ENCODE measurements around the gene RAB30.

RAB30 gene

DNA sequence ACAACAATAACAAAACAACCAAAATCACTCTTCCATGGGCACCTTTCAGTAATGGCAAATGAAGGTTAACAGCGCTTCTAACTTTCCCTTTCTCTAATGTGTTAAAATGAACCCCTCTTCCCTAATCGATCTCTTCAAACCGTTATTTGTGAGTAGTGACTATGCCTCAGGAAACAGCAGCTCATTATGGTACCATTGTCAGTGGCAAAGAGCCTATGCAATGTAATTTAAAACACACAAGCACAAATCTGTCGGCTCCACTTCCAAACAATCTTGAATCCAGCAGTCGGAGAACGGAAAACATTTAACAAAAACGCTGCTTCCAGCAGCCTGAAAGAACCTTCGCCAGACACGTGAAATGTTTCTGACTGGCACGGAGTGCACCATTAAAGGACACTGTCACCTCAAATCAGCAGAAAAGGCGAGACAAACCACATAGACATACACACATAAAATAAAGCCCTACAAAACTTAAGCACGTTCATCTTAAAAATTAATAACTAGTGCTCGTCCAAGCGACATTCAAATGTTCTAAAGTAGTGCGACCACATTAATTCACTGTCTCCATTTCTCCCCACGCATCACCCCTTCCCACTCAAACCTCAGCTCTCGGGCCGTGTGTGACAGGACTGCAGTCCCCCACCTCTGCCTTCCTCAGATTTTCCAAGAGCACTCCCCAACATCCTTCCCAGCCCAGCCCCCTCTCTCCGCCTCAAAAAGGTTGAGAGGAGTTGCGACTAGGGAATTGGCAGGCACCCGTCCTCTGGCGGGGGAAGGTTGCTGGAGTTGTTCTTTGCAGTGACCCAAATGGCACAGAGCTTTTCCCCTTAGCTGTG lies 748 bp downstream of the RAB30 start:
- no peak for DNase-seq (ENCODE audit: low spot score)

DNA sequence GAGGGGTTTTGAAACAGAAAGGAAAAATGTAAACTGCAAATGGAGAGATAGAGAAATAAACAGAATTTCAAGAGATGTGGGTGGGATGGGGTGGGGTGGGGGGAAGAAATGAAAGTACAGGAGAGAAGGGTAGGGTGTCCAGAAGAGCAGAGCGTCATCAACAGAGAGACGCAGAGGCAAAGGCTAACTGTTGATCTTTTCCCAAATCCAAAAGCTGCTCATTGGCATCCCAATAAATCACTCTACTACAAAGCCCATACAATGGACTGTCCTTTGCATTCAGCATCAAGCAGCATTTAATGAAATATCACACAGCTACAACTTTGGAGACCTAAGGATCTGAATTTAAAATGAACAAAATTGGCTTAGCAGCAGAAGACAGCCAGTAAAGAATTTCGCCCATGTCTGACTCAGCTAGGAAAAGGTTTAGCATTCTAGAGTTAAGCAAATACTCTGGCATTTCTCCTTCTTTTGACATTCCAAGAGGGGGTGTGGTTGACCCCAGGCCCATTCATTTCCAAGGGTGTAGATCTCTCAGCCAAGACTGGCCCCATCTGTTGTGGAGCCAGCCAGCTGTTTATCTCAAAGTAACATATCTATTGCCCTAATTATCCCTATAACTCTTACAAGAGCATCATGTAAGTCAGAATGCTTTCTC lies 1.5 kb downstream of the RAB30 start:
- DNase-seq (ENCODE audit: low spot score): no peak

DNA sequence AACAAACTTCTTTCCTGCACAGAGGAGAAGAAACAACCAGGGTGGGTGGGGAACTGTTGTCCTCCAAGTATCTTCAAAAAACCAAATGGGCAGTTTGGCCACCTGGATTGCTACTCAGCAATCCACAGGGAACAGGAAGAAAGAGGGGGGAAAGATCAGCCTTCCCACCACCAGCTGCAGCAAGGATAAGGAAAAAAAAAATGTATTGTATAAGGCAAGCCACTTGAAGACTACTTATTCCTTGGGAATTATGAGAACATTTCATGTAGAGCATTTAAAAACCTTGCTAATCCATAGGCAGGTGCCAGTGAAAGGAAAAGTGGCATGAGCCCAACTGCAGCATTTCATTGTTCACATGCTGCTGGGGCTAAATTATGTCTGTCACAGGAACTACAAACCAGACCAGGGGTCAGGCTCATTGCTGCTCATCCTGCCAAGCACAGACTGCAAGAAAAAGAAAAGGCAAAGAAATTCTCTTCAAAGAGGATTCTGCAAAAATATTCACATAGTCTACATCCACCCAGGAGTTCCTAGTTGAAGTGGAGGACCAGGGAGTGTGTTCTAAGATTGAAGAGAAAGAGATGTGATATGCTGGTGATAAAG lies 2.2 kb downstream of the RAB30 start:
- no peak for DNase-seq (ENCODE audit: low spot score)

DNA sequence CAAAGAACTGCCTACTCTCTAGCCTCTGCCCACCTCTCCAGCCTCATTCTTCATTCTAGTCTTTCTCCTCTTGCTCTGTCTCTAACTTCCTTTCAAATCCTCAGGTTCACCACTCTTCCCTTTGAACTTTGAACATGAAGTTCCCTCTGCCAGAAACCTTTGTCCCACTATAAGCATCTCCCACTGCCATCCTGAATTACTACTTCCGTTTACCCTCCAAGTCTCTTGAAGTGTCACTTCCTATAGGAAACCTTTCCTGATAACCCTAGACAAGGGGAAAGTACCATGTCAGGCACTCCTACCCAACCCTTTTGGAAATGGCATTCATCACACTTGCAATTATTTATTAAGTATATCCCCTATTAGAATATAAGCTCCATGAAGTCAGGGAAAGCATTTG lies 3.1 kb downstream of the RAB30 start:
- no peak for DNase-seq (ENCODE audit: low spot score)

DNA sequence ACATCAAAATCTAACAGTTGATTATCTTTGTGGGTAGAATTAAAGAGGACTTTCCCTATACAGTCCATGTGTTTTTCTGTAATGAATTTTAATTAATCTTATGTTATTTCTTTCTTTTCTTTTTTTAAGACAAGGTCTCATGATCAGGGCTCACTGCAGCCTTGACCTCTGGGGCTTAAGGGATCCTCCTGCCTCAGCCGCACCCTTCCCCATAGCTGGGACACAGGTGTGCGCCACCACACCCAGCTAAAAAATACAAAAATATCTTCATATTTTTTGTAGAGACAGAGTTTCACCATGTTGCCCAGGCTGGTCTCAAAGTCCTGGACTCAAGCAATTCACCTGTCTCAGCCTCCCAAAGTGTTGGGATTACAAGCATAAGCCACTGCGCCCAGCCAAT lies 7.7 kb downstream of the RAB30 start:
- DNase-seq (ENCODE audit: low spot score): no peak

DNA sequence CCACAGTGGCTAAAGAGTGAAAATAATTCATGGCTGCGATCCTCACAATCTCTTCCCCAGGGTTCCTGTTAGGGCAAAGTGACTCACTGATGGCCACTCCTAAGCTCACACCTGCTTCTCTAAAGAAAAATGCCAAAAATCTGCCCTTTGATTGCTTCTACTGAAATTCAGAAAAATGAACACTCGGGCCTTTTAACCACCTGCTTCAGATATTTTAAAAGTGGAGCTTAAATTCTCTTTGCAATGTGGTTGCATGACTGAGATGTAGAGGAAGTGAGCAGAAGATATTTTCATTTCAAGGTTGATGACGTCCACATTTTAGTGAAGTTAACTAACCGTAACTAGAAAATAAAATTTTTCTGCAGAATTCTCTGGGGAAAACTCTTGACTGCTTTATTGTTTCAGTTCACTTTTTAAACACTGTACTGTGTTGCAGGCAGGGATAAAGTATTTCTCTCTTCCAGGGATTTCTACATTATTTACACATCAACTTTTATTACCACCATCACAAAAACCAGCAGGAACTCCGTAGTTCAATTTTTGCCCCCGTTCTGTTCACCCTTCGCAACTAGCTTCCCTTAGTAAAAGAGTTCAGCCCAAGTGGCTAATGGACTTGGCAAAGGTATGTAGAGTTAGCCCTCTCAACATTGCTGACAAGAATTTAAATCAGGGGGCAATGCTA lies 8.5 kb downstream of the RAB30 start:
- no peak for DNase-seq (ENCODE audit: low spot score)

DNA sequence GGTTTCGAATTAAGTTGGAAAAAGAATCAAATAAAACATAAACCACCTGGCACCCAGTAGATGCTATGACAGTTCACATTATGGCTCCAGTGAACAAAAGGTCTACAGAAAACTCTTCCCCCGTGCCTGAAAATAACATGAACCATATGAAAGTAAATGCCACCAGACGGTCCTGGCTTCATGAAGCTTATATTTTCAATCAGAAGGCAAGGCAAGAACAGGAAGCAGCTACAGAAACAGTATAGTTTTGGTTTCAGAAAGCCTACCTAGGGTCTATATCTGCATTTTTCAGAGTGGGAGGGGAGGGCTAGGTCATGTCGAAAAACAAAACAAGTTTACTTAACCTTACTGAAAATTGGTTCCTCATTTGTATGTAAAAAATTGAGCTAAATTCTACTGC lies 9.8 kb downstream of the RAB30 start:
- no peak for DNase-seq (ENCODE audit: low spot score)

DNA sequence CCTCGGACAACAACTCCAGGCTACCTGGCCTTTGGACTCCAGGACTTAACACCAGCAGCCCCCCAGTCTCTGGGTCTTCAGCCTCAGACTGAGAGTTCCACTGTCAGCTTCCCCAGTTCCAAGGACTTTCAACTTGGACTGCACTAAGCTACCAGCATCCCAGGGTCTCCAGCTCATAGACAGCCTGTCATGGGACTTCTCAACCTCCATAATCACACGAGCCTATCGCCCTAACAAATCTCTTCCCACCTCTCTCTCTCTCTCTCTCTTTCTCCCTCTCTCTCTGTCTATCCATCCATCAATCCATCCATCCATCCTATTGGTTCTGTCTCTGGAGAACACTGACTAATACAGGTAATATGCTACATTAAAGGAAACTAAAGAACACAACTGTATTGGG lies 10.7 kb downstream of the RAB30 start:
- DNase-seq (ENCODE audit: low spot score): no peak

DNA sequence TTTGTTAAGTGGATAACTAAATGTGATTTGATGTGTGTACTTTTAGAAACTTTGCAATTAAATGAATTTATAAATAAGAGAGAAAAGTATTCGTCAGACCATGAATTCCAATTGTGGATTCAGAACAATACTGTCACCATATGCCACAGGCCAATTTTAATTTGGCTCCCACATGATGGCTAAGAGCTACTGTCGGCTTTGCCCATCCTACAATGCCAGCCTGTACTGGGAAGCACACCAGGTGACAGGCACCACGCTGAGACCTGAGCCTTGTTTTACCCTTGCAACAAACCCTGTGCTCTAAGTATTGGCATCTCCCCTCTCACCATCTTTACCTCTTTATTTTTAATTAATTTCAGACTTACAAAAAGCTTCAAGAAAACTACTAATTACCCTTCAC lies 14.0 kb downstream of the RAB30 start:
- no peak for DNase-seq (ENCODE audit: low spot score)

DNA sequence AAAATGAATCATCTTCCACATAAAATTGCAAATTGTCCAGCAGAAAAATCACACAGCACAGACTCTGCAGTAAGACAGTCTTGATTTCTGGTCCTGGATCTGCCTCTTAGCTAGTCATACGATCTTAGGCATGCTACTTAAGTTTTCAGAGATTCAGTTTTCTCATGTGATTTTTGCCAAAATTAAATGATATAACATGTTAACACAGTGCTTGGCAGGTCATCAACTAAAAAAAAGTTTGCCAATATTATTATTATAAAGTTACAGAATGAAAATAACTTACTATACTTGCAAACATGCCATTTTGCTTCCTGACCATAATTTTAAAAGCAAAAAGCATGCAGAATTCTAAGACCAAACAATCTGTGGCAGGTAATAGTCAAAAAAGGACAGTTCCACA lies 15.1 kb downstream of the RAB30 start:
- no peak for DNase-seq (ENCODE audit: low spot score)

DNA sequence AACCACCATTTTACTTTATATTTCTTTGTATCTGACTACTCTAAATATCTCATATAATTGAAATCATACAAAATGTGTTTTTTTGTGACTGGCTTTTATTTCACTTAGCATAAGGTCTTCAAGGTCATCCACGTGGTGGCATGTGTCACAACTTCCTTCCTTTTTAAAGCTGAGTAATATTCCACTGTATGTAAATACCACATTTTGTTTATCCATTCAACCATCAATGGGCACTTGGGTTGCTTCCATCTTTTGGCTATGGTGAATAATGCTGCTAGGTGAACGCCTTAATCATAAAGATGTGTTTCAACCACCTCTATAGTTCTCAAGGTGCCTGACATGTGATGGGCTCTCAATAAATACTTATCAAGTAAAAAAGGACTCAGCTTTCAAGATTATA lies 15.5 kb downstream of the RAB30 start:
- DNase-seq (ENCODE audit: low spot score): no peak

DNA sequence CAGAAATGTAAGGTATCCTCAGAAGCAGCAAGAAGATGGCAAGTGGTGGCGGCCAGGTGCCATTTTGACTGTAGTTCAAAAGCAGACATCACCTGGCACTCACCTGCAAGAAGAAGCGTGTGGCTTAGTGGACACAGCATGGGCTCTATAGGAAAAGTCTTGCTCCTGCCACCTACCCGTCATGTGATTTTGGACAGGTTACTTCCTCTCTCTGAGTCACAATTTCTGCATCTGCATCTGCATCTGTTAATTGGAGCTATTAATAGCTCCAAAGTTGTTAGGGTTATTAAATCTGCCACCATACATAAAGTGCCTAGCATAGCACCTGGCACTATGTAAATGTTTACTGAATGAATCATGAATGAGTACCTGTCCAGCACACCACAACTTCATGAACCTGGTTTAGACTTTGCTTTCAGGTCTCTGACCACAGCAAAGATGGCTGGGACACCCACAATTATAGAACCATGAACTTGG lies 16.8 kb downstream of the RAB30 start:
- DNase-seq (ENCODE audit: low spot score): no peak

DNA sequence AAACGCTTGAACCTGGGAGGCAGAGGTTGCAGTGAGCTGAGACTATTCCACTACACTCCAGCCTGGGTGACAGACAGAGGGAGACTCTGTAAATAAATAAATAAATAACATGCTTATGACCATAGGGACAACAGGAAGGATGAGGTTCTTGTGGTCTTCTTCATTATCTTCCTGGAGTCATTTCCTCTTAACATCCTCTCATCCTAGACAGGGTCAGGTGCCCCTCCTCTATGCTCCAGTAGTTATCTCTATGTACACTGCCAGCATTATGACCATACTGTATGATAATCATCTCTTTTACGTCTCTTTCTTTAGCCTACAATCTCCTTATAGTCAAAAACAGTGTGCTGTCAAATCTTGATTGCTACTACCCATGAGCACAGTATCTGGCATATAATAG lies 17.7 kb downstream of the RAB30 start:
- no peak for DNase-seq (ENCODE audit: low spot score)

DNA sequence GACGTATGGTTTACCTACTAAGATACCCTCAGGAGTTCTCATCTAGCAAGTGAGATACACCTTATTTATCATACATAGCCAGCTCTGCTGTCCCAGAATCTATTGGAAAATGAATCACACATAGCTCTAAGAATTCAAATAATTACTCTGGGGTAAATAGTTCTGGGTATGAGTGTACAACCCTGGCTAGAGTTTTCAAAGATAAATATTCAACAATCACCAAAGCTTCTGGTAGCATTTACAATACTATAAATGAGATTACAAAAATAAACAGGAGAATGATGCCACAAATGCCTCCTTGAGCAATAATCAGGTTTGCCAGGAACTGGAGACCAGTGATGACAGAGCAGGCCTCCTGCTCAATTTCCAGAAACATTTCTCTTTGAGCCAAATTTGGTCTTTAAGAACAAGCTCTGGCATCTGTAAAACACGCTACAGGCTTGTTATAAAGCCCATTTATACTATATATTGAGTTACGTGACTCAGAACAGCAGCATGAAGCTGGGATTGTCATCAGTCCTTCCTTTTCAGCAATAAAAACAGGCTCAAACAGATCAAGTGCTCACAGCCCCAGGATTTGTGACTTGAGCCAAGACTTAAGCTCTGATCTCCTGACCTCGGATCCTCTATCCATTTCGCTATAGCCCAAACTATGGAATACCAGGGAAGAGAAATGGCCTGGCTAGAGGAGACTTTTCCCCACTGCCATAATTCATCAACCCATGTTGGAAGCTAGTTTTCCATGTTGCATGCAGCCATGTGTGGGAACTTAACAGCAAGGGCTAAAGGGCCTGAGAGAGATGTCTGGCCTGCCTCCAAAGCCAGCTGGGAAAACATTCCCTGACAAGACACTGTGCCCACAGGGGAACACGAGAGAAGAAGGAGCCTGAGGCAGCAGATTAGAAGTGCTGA lies 19.7 kb downstream of the RAB30 start:
- no peak for DNase-seq (ENCODE audit: low spot score)

DNA sequence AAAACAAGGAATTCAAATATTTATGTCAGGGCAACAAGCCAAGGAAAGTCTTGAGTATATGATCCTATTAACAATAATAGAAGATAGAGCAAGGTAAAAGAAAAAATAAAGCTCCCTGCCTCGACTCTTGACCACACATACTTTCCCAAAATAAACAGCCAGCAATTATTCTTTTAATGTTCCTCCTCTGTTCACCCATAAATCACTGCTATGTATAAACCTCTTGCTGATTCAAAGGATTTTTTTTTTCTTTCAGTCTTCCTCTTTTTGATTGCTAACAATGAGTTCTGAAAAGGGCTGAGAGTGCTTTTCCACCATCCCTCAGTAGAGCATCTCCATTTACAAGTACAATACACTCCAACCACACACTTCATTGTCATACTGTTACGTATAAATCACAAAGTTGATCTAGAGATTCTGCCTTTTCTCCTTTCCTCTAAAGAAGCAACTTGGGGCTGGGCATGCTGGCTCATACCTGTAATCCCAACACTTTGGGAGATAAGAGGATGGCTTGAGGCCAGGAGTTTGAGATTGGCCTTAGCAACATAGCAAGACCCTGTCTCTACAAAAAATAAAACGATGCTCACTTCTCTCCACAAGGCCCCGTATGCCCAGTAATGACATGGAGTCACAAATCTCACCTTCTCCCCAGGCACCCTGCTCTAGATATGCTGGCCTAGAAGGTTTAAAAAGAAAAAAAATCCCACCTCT lies 24.0 kb downstream of the RAB30 start:
- no peak for DNase-seq (ENCODE audit: low spot score)

DNA sequence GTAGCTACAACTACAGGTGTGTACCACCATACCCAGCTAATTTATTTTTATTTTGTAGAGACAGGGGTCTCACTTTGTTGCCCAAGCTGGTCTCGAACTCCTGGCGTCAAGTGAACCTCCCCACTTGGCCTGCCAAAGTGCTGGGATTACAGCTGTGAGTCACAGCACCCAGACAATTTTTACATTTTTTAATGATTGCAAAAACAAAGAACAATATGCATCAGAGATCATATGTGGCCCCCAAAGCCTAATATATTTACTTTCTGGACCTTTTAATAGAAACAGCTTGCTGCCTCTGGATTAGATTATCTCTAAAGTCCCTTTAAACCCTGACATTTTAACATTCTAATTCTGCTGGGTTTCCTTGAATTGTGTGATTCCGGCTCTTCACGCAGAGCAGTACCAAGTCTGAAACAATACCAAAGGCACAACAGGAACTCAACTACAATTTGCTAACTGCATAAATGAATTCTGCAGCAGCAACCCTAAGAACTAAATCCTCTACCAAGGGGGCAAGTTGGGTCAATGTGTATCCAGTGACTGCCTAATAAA lies 25.0 kb downstream of the RAB30 start:
- DNase-seq (ENCODE audit: low spot score): no peak

DNA sequence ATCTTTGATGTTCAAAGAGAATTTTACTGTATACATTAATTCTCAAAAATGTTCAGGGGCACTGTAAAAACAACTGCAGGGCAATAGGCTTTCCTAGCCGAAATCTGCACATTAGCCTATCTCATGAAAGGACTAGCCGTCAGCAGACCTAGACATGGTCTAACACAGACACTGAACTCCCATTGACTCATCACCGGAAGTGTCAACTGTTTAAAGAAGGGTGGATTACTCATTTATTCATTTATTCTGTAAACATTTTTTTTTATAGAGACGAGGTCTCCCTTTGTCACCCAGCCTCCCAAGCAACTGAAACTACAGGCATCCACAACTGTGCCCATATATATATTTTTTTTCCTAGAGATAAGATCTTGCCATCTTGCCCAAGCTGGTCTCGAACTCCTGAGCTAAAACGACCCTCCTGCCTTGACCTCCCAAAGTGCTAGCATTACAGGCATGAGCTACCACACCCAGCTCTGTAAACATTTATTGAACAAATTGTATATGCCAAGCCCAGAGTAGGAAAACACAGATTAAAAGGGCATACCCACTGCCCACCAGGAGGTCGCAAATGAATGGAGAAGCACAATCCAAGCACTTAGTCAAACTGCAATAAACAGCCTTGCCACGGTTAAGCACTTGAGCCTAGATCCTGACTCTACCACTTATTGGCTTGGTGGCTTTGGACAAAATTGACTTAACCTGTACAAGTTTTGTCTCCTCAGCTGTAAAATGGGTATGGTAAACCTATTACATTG lies 26.6 kb downstream of the RAB30 start:
- DNase-seq (ENCODE audit: low spot score): peak; percentile 72

DNA sequence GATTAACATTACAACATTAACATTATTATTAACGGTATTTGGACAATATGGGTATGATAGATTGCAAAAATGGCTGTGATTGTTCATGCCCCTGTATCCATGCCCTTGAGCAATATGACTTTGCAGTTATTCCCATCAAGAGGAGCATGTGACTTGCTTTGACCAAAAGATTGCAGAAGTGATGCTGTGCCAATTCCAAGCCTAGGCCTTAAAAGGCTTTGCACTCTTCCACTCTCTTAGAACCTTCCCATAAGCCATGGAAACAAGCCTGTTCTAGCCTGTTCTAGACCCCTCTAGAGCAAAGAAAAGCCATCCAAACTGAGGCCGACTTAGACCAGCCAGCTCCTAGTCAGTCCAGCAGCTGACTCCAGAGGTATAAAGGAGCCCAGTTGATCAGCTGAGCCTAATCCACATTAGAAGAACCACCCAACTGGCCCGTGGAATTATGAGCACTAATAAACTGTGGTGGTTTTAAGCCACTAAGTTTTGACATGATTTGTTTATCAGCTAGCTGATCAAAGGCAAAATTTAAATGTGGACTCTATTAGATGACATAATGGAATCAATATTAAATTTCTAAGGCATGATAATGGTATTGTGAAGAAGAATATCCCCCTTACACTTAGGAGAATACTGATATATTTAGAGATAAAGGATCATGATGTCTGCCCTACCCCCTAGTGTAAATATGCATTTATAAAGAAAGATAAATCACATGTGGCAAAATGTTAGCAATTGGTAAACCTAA lies 28.6 kb downstream of the RAB30 start:
- no peak for DNase-seq (ENCODE audit: low spot score)

DNA sequence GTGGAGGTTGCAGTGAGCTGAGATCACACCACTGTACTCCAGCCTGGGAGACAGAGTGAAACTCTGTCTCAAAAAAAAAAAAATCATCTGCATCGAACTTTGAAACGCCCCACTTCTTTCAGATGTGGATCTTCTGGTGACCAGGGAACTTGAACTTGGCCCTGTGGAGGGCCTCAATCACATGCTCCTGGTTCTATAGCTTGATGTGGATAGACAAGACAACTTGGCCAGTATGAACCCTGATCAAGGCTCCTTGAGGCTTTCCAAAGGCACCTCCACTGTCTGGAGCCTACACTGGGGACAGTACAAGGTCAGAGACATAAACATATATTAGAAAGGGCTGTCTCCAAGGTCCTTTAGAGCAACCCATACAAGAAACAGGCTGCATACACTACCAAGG lies 30.6 kb downstream of the RAB30 start:
- no peak for DNase-seq (ENCODE audit: low spot score)

Data from RKO (cell line).